HepG2 (cell line): ENCODE measurements around the gene GPR173. TPM values are rescaled to one million over a fixed set of nuclear protein-coding genes. Genes with fewer than 3 reads are reported as not detected.
A peak's percentile ranks its signal among the peaks of the same experiment; 100 is the strongest.

ENCODE experiments used
- CEBPG ChIP-seq: IDR thresholded peaks from 2 replicates; pipeline ENCODE4 v1.6.1; 2016
- ERF ChIP-seq: IDR thresholded peaks from 2 replicates; pipeline ENCODE4 v1.6.1; 2018; ENCODE audit warnings: missing biosample characterization, missing genetic modification reagents
- MAZ ChIP-seq, 2 experiments: sonication (generic) in 1 of 2; formaldehyde crosslinking in 1 of 2; IDR thresholded peaks; 2 replicates each; pipeline versions ENCODE4 v1.5.0 to v1.6.1; 2012 to 2020; ENCODE audit warnings: low read depth in 2 of 2, mild to moderate bottlenecking in 2 of 2, borderline replicate concordance in 1 of 2, improper control_type of control experiment in 1 of 2, low read length in 1 of 2, missing genetic modification reagents in 1 of 2, moderate library complexity in 1 of 2
- NFRKB ChIP-seq: fragments of 450-650 bp; IDR thresholded peaks from 2 replicates; pipeline ENCODE4 v1.6.1; 2017
- RNF219 ChIP-seq: sonication (generic); formaldehyde crosslinking; IDR thresholded peaks from 2 replicates; pipeline ENCODE4 v1.5.0; 2020; ENCODE audit warnings: mild to moderate bottlenecking, missing genetic modification reagents
- SSRP1 ChIP-seq: IDR thresholded peaks from 2 replicates; pipeline ENCODE4 v1.6.1; 2016; ENCODE audit warnings: control low read depth
- ZMAT5 ChIP-seq: sonication (generic); formaldehyde crosslinking; IDR thresholded peaks from 2 replicates; pipeline ENCODE4 v1.5.0; 2020; ENCODE audit warnings: mild to moderate bottlenecking, low read depth, missing genetic modification reagents, borderline replicate concordance
- ZMYM2 ChIP-seq: sonication (generic); formaldehyde crosslinking; IDR thresholded peaks from 2 replicates; pipeline ENCODE4 v1.8.0; 2022; ENCODE audit warnings: mild to moderate bottlenecking, missing genetic modification reagents
- ZNF281 ChIP-seq: sonication (generic); formaldehyde crosslinking; IDR thresholded peaks from 2 replicates; pipeline ENCODE4 v1.4.0; 2020; ENCODE audit warnings: missing genetic modification reagents, borderline replicate concordance
- ZNF292 ChIP-seq: sonication (generic); formaldehyde crosslinking; IDR thresholded peaks from 2 replicates; pipeline ENCODE4 v1.8.1; 2022; ENCODE audit warnings: mild to moderate bottlenecking, low read depth, missing genetic modification reagents, borderline replicate concordance
- ZNF337 ChIP-seq: sonication (generic); formaldehyde crosslinking; IDR thresholded peaks from 2 replicates; pipeline ENCODE4 v1.5.1; 2020; ENCODE audit warnings: missing genetic modification reagents, low read depth, mild to moderate bottlenecking, borderline replicate concordance
- ZNF562 ChIP-seq: sonication (generic); formaldehyde crosslinking; IDR thresholded peaks from 2 replicates; pipeline ENCODE4 v1.8.0; 2022; ENCODE audit warnings: missing genetic modification reagents, borderline replicate concordance
- ZNF577 ChIP-seq: sonication (generic); formaldehyde crosslinking; IDR thresholded peaks from 2 replicates; pipeline ENCODE4 v1.4.0; 2020; ENCODE audit warnings: mild to moderate bottlenecking, low read depth, missing genetic modification reagents, borderline replicate concordance
- ZNF619 ChIP-seq: sonication (generic); formaldehyde crosslinking; IDR thresholded peaks from 2 replicates; pipeline ENCODE4 v1.4.0; 2020; ENCODE audit warnings: mild to moderate bottlenecking, missing genetic modification reagents
- ZNF713 ChIP-seq: sonication (generic); formaldehyde crosslinking; IDR thresholded peaks from 2 replicates; pipeline ENCODE4 v1.4.0; 2020; ENCODE audit warnings: mild to moderate bottlenecking, missing genetic modification reagents
- polyA plus RNA-seq, 8 experiments: library from polyadenylated mRNA; depleted of rRNA in 3 of 8; stranded (reverse) in 7 of 8; unstranded in 1 of 8; fragments of >200 nt; fragmentation: Illumina TruSeq in 4 of 8; extraction: Trizol in 4 of 8; gene quantifications; 2 replicates each; pipeline versions ENCODE4 v1.2.1 to v1.2.3, GENCODE V29; 2011 to 2016; ENCODE audit warnings: low read depth in 4 of 8, missing spikeins in 1 of 8, mixed read lengths in 1 of 8; ENCODE audit not compliant: insufficient read depth in 1 of 8
- total RNA-seq, 5 experiments: library from RNA; depleted of rRNA; stranded (reverse); fragments of >200 nt; fragmentation: Illumina TruSeq; extraction: Trizol; gene quantifications; 2 replicates each; pipeline ENCODE4 v1.2.3, GENCODE V29; 2016; ENCODE audit warnings: low read depth in 1 of 5
- TF ChIP-seq, protein P1 (sequence below), 2 experiments: fragments of 450-650 bp in 1 of 2; sonication (generic) in 1 of 2; formaldehyde crosslinking; IDR thresholded peaks; 2 replicates each; pipeline versions ENCODE4 v1.5.0 to v1.8.0; 2020 to 2022; ENCODE audit warnings: mild to moderate bottlenecking in 1 of 2, missing genetic modification reagents in 1 of 2
- TF ChIP-seq, protein P2 (sequence below): sonication (generic); formaldehyde crosslinking; IDR thresholded peaks from 2 replicates; pipeline ENCODE4 v1.5.1; 2020; ENCODE audit warnings: mild to moderate bottlenecking, missing genetic modification reagents, borderline replicate concordance
- TF ChIP-seq, protein P3 (sequence below): sonication (generic); formaldehyde crosslinking; IDR thresholded peaks from 2 replicates; pipeline ENCODE4 v1.8.1; 2023; ENCODE audit warnings: missing genetic modification reagents, mild to moderate bottlenecking, borderline replicate concordance
- TF ChIP-seq, protein P4 (sequence below): sonication (generic); formaldehyde crosslinking; IDR thresholded peaks from 2 replicates; pipeline ENCODE4 v1.4.0; 2020; ENCODE audit warnings: low read depth, mild to moderate bottlenecking, missing genetic modification reagents

The GPR173 gene
- total and polyA plus RNA-seq, 2 of the 13 experiments (the other 11 are each of a cell fraction or from before 2014, with no cell fraction given), result 0.04 TPM; not detected in 1

- no peak for TF ChIP-seq RNF219 (CRISPR knock-in tag)
- no peak for TF ChIP-seq ZNF281 (CRISPR knock-in tag)
- no peak for TF ChIP-seq ZMAT5 (CRISPR knock-in tag)
- no peak for TF ChIP-seq NFRKB
- TF ChIP-seq, protein P1, sequence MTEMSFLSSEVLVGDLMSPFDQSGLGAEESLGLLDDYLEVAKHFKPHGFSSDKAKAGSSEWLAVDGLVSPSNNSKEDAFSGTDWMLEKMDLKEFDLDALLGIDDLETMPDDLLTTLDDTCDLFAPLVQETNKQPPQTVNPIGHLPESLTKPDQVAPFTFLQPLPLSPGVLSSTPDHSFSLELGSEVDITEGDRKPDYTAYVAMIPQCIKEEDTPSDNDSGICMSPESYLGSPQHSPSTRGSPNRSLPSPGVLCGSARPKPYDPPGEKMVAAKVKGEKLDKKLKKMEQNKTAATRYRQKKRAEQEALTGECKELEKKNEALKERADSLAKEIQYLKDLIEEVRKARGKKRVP (CRISPR knock-in tag; IDR thresholded peaks at IDR 0.05), result no peak
- TF ChIP-seq, protein P2, sequence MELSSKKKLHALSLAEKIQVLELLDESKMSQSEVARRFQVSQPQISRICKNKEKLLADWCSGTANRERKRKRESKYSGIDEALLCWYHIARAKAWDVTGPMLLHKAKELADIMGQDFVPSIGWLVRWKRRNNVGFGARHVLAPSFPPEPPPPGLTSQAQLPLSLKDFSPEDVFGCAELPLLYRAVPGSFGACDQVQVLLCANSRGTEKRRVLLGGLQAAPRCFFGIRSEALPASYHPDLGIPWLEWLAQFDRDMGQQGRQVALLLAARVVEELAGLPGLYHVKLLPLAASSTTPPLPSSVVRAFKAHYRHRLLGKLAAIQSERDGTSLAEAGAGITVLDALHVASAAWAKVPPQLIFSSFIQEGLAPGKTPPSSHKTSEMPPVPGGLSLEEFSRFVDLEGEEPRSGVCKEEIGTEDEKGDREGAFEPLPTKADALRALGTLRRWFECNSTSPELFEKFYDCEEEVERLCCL (CRISPR knock-in tag), result no peak
- 0 out of 2 replicates have a peak, but pooled peaks have one; percentile 27 for TF ChIP-seq ZNF292
- 0 out of 2 replicates have a peak, but pooled peaks have one; percentile 11 for TF ChIP-seq ZMYM2 (CRISPR knock-in tag)
- TF ChIP-seq SSRP1 (CRISPR knock-in tag), result no peak
- no peak for TF ChIP-seq CEBPG
- no peak for TF ChIP-seq ERF (CRISPR knock-in tag)
- TF ChIP-seq ZNF337 (CRISPR knock-in tag), result no peak
- no peak for TF ChIP-seq ZNF619 (CRISPR knock-in tag)
- no peak for TF ChIP-seq MAZ (IDR thresholded peaks at IDR 0.05; ENCODE audit: borderline replicate concordance, low read depth, low read length)
- TF ChIP-seq MAZ (CRISPR knock-in tag; IDR thresholded peaks at IDR 0.05; ENCODE audit: low read depth), result no peak
- TF ChIP-seq, protein P3, sequence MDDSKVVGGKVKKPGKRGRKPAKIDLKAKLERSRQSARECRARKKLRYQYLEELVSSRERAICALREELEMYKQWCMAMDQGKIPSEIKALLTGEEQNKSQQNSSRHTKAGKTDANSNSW (CRISPR knock-in tag), result no peak
- TF ChIP-seq ZNF577 (CRISPR knock-in tag), result no peak
- no peak for TF ChIP-seq ZNF562 (CRISPR knock-in tag)
- TF ChIP-seq, protein P4, sequence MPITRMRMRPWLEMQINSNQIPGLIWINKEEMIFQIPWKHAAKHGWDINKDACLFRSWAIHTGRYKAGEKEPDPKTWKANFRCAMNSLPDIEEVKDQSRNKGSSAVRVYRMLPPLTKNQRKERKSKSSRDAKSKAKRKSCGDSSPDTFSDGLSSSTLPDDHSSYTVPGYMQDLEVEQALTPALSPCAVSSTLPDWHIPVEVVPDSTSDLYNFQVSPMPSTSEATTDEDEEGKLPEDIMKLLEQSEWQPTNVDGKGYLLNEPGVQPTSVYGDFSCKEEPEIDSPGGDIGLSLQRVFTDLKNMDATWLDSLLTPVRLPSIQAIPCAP (CRISPR knock-in tag), result no peak
- no peak for TF ChIP-seq ZNF713 (CRISPR knock-in tag)
Measured at GRCh38 chrX:53093748-53094581, 45.4 kb downstream of the GPR173 start, which contains the start of gene KANTR (continued).
